GM21526 (cell line): ENCODE results near the gene ADH1C.
"Not testable (repeated sequence)": the region's sequence is repeated elsewhere in the genome, so short reads cannot be mapped to it uniquely, and the experiment has no call there.

ENCODE experiments used
- ATAC-seq: cut with Tn5 transposase; IDR thresholded peaks from one replicate; pipeline ENCODE4 v1.9.1; 2021; ENCODE audit warnings: moderate library complexity; ENCODE audit not compliant: unreplicated experiment, low FRiP score

The ADH1C gene

GRCh38 chr4:99352602-99353537 lies at the start of gene ADH1C:
Gene ADH1C (minus strand): TSS chr4:99352746. CDS start chr4:99352675, 71 bp downstream.
- no peak for ATAC-seq

GRCh38 chr4:99400831-99401230 lies 48.3 kb upstream of the ADH1C start:
- ATAC-seq: no peak

DNA sequence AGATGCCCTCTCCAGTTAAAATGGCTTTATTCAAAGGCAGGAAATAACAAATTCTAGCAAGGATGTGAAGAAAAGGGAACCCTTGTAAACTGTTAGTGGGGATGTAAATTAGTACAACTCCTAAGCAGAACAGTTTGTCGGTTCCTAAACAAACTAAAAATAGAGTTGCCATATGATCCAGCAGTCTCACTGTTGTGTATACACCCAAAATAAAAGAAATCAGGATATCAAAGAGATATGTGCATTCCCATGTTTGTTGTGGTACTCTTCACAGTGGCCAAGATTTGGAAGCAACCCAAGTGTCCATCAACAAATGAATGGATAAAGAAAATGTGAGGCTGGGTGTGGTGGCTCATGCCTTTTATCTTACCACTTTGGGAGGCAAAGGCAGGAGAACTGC lies 46.5 kb upstream of the ADH1C start:
- no peak for ATAC-seq

DNA sequence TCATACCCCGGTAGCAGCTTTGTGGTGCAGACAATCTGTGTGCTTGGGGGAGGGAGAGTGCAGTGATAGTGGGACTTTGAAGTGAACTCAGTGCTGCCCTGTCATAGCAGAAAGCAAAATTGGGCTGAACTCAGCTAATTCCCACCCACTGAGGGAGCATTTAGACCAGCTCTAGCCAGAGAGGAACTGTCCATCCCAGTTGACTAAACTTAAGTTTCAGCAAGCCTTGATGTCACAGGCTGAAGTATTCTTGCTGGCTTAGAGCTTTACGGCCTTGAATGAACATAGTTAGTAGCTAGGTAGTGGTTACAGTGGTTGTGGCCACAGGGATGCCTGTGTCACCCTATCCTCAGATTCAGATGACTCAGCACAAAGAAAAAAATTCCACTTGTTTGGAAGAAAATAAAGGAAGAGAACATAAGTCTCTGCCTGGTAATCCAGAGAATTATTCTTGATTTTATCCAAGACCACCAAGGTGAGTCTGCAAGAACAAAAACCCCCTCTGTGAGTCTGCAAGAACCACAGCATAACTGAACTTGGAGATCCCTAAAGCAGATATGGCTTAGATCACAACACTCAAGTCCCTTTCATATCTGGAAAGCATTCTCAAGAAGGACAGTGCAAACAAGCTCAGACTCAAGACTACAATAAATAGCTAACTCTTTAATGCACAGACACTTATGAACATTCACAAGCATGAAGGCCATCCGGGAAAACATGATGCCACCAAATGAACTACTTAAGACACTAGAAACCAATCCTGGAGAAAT lies 43.2 kb upstream of the ADH1C start:
- no peak for ATAC-seq

DNA sequence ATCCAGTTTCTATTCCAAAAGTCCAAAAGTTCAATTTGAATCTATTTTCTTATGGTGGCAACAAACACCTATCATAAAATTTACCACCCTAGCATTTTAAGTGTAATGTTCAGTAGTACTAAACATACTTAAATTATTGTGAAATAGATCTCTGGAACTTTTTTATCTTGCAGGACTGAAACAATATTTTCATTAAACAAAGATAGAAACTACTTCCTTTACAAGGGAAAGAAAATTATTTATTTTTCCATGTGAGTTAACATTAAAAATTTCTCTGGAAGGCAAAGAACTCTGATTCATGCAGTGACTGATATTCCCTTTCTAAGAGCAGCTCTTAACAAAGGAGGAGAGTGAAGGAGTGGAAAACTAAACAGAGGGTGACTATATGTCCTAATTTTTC lies 42.4 kb upstream of the ADH1C start:
- no peak for ATAC-seq

- ATAC-seq: no peak
Measured at GRCh38 chr4:99390055-99390454, 37.5 kb upstream of the ADH1C start.

- no peak for ATAC-seq
Measured at GRCh38 chr4:99389606-99390005, 37.1 kb upstream of the ADH1C start.

GRCh38 chr4:99383833-99384392 lies 31.4 kb upstream of the ADH1C start:
- no peak for ATAC-seq

GRCh38 chr4:99383399-99383798 lies 30.9 kb upstream of the ADH1C start:
- no peak for ATAC-seq

DNA sequence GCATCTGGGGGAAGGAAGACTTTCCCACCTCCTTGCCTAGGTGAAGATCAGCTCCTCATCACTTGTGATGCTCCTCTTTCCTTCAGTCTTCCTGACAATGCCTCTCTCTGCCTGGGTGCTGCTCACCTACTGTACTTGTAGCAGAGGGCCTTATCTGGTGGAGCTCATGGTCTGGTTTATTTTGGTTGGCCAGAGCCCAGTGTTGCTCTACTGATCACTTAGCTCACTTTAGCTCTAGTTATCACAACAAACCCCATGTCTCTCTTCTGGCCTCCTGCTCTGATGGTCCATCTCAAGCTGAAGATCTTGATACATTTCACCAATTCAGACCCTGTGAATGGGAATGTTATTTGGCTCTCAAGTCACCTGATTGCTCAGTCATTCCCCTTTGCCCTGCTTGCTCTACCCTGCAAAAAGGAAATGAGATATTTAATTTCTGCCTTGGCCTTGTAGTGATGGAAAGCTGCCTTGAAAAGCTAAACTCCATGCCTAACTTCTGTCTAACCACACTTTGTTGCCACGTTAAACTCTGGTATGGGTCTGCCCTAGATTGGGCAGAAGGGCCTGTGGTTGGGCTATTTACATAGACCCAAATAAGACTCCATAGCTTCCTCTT lies 30.3 kb upstream of the ADH1C start:
- no peak for ATAC-seq

- ATAC-seq: no peak
Measured at GRCh38 chr4:99381588-99382175, 29.1 kb upstream of the ADH1C start.

GRCh38 chr4:99379571-99379970 lies 27.0 kb upstream of the ADH1C start:
- ATAC-seq: no peak

GRCh38 chr4:99378876-99379275 lies 26.3 kb upstream of the ADH1C start:
- no peak for ATAC-seq

- not testable (repeated sequence) for ATAC-seq
Measured at GRCh38 chr4:99377341-99377740, 24.8 kb upstream of the ADH1C start.

DNA sequence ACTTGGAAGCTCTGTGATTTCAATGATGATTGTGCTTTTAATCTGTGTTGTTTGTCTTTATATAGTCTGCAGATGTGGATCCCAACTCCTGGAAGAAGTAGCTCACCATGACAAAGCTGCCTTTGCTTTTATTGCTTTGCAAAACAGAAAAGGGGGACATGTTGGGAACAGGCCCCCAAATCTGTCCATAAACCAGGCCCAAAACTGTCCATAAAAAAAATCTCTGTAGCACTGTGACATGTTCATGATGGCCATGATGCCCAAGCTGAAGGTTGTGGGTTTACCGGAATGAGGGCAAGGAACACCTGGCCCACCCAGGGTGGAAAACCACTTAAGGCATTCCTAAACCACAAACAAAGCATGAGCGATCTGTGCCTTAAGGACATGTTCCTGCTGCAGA lies 19.9 kb upstream of the ADH1C start:
- not testable (repeated sequence) for ATAC-seq

- not testable (repeated sequence) for ATAC-seq
Measured at GRCh38 chr4:99367817-99368216, 15.3 kb upstream of the ADH1C start.

- no peak for ATAC-seq
Measured at GRCh38 chr4:99366491-99366890, 13.9 kb upstream of the ADH1C start.

DNA sequence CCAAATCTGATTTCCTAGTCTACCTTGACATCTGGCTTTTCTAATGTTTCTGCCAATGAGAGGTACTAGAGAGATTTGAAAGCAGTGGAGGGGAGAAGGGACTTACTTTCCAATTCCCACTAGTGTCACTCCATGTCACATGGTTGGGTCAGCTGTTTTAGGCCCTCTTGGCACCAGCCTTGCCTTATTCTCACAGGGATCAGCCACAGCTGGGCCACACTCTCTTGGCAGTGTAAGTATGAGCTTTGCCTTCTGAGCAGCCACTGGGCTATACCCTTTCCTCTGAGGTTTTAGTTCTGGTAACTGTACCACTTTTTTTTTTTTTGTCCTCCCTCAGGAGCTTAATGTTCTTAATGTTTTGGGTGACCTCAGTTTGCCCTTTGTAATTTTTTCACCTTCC lies 10.2 kb upstream of the ADH1C start:
- ATAC-seq: no peak

DNA sequence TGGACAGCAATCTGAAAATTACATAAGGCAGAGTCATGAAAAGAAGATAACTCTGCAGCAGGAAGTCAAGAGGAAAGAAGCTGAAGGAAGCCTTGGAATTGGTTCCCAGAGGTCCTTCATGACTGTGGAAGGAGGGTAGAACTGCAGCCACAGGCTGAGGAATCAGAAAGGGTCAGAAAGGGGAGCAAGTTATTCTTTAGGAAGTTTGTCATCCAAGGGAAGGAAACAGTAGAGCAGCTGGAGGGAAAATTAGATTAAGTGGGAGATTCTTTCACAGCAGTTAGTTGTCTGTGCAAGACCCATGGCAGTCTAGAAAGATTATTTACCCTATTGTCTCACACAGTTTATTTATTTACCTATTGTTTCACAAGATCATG lies 9.3 kb upstream of the ADH1C start:
- no peak for ATAC-seq

DNA sequence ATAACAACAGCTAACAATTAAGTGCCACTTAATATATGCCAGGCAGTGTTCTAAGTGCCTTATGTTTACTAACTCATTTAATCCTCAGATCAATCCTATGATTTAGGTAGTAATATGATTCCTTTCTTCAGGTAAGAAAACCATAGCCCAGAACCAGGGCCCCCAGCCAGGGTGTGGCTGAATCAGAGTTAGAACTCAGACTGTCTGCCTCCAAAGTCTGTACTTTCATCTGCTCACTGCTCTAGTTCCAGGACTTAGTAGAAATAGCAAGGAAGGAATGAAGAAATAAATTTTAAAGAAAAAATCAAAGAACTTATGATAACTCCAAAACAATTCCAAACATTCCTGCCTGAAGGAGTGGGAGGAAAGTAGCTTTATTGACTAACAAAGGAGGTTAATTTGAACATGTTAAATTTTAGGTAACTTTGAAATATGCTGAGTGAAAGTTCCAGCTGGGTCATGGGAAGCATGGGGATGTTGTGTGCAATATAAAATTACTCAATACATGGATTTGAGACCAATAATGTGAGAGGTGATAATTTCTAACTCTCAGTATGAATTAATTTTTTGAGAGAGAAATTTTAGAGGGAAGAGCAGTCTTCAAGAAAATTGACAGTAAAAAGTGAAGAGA lies 8.8 kb upstream of the ADH1C start:
- ATAC-seq: no peak
